Neural cell (in vitro differentiated cells): ENCODE results near the gene KLHL22. TPM values are rescaled to one million over a fixed set of nuclear protein-coding genes. Genes with fewer than 3 reads are reported as not detected.

Source experiments
- H2AFZ ChIP-seq: fragments of 200-600, 300-800 bp; sonication (generic), shearing (Covaris generic); 2 replicates; pipeline ENCODE4 v1.6.0; 2014; ENCODE audit warnings: low read depth, mild to moderate bottlenecking, antibody characterized with exemption, low read length, moderate library complexity
- H3F3A ChIP-seq: fragments of 200-600 bp; shearing (Covaris generic); 2 replicates; pipeline ENCODE4 v1.6.1; 2016; ENCODE audit warnings: mild to moderate bottlenecking, moderate library complexity, mixed read lengths, antibody characterized with exemption, low read length; ENCODE audit not compliant: insufficient read depth, poor library complexity, severe bottlenecking
- H3K27ac ChIP-seq: fragments of 200-600, 300-800 bp; sonication (generic), shearing (Covaris generic); 2 replicates; pipeline ENCODE4 v1.5.1; 2014; ENCODE audit warnings: mild to moderate bottlenecking, low read length, moderate library complexity
- H3K27me3 ChIP-seq: fragments of 300-800, 200-600 bp; sonication (generic), shearing (Covaris generic); 2 replicates; pipeline ENCODE4 v1.6.0; 2014; ENCODE audit warnings: mild to moderate bottlenecking, low read depth, low read length, moderate library complexity; ENCODE audit not compliant: insufficient read depth
- H3K36me3 ChIP-seq: fragments of 300-800, 200-600 bp; sonication (generic), shearing (Covaris generic); 2 replicates; pipeline ENCODE4 v1.5.1; 2014; ENCODE audit warnings: mild to moderate bottlenecking, antibody characterized with exemption, low read length, moderate library complexity; ENCODE audit not compliant: insufficient read depth
- H3K4me2 ChIP-seq: fragments of 300-800, 200-600 bp; sonication (generic), shearing (Covaris generic); 2 replicates; pipeline ENCODE4 v1.6.0; 2014; ENCODE audit warnings: mild to moderate bottlenecking, low read length
- H3K4me3 ChIP-seq: fragments of 300-800, 200-600 bp; sonication (generic), shearing (Covaris generic); 2 replicates; pipeline ENCODE4 v1.5.1; 2014; ENCODE audit warnings: mild to moderate bottlenecking, low read length, moderate library complexity
- H3K79me2 ChIP-seq: fragments of 200-600 bp; shearing (Covaris generic); replicated peaks from 2 replicates; pipeline ENCODE4 v1.6.0; 2014; ENCODE audit warnings: mild to moderate bottlenecking, low read length, moderate library complexity; ENCODE audit not compliant: insufficient read depth
- H3K9ac ChIP-seq: fragments of 300-800, 200-600 bp; sonication (generic), shearing (Covaris generic); 2 replicates; pipeline ENCODE4 v1.6.1; 2016; ENCODE audit warnings: mild to moderate bottlenecking, low read length, mixed read lengths
- H3K9me2 ChIP-seq: fragments of 200-600 bp; shearing (Covaris generic); 2 replicates; pipeline ENCODE4 v1.6.1; 2016; ENCODE audit warnings: mild to moderate bottlenecking, low read length, mixed read lengths; ENCODE audit not compliant: insufficient read depth
- H3K9me3 ChIP-seq: fragments of 200-600, 300-800 bp; sonication (generic), shearing (Covaris generic); 2 replicates; pipeline ENCODE4 v1.6.1; 2016; ENCODE audit warnings: mild to moderate bottlenecking, mixed run types, low read length, moderate library complexity, mixed read lengths
- H4K20me1 ChIP-seq: fragments of 200-600 bp; shearing (Covaris generic); 2 replicates; pipeline ENCODE4 v1.6.1; 2016; ENCODE audit warnings: mild to moderate bottlenecking, mixed run types; ENCODE audit not compliant: insufficient read depth
- CTCF ChIP-seq: fragments of 450-650 bp; IDR thresholded peaks from 2 replicates; pipeline ENCODE4 v1.5.1; 2014; ENCODE audit warnings: antibody characterized with exemption, mild to moderate bottlenecking, moderate library complexity; ENCODE audit not compliant: poor library complexity, severe bottlenecking
- EP300 ChIP-seq: fragments of 450-650 bp; conservative IDR thresholded peaks from 2 replicates; pipeline ENCODE4 v1.6.1; 2014; ENCODE audit warnings: antibody characterized with exemption, mild to moderate bottlenecking, moderate library complexity; ENCODE audit not compliant: poor library complexity, severe bottlenecking
- EZH2 ChIP-seq: fragments of 200-600, 300-800 bp; shearing (Covaris generic), sonication (generic); IDR thresholded peaks from 2 replicates; pipeline ENCODE4 v1.6.1; 2014; ENCODE audit warnings: antibody characterized with exemption, low read length, borderline replicate concordance, mild to moderate bottlenecking; ENCODE audit not compliant: insufficient read depth, poor library complexity, severe bottlenecking
- MXI1 ChIP-seq: fragments of 450-650 bp; conservative IDR thresholded peaks from 2 replicates; pipeline ENCODE4 v1.6.1; 2014; ENCODE audit warnings: antibody characterized with exemption, mild to moderate bottlenecking; ENCODE audit not compliant: poor library complexity, severe bottlenecking
- POLR2AphosphoS5 ChIP-seq: IDR thresholded peaks from 2 replicates; pipeline ENCODE4 v1.6.1; 2012
- RAD21 ChIP-seq: fragments of 450-650 bp; conservative IDR thresholded peaks from 2 replicates; pipeline ENCODE4 v1.6.1; 2014; ENCODE audit warnings: antibody characterized with exemption, mild to moderate bottlenecking, moderate library complexity
- REST ChIP-seq: IDR thresholded peaks from 2 replicates; pipeline ENCODE4 v1.6.1; 2012; ENCODE audit warnings: borderline replicate concordance
- SMC3 ChIP-seq: fragments of 450-650 bp; conservative IDR thresholded peaks from 2 replicates; pipeline ENCODE4 v1.6.1; 2014; ENCODE audit warnings: antibody characterized with exemption, mild to moderate bottlenecking, moderate library complexity; ENCODE audit not compliant: poor library complexity
- TAF1 ChIP-seq: IDR thresholded peaks from 2 replicates; pipeline ENCODE4 v1.6.1; 2012; ENCODE audit warnings: low read depth
- polyA plus RNA-seq: library from polyadenylated mRNA; depleted of rRNA; stranded (reverse); fragments of >200 nt; gene quantifications from 2 replicates; pipeline ENCODE4 v1.2.3, GENCODE V29; 2014

Gene KLHL22
- polyA plus RNA-seq, 1 donor from 2014 or later, result 59.5 TPM

GRCh38 chr22:20464912-20465758, 30.5 kb downstream of the KLHL22 start:
- Histone ChIP-seq H3K9me2 (no peaks in the 10 kb centered on the region), H3K9ac (no peak overlapping the region), H3K27ac (no peak overlapping the region), H3K4me2 (no peak overlapping the region), H3K36me3 (no peaks in the 10 kb centered on the region), H4K20me1 (no peaks in the 10 kb centered on the region), H2AFZ (no peak overlapping the region), H3K79me2 (no peaks in the 10 kb centered on the region), H3F3A (no peaks in the 10 kb centered on the region), H3K27me3 (no peaks in the 10 kb centered on the region), H3K9me3 (no peaks in the 10 kb centered on the region), H3K4me3 (no peak overlapping the region)
- TF ChIP-seq RAD21, result no peak
- TF ChIP-seq EZH2, result no peak
- TF ChIP-seq EP300, result no peak
- no peak for TF ChIP-seq TAF1
- TF ChIP-seq POLR2AphosphoS5, result no peak
- TF ChIP-seq CTCF, result no peak
- TF ChIP-seq SMC3, result no peak
- no peak for TF ChIP-seq MXI1
- TF ChIP-seq REST, result no peak

DNA sequence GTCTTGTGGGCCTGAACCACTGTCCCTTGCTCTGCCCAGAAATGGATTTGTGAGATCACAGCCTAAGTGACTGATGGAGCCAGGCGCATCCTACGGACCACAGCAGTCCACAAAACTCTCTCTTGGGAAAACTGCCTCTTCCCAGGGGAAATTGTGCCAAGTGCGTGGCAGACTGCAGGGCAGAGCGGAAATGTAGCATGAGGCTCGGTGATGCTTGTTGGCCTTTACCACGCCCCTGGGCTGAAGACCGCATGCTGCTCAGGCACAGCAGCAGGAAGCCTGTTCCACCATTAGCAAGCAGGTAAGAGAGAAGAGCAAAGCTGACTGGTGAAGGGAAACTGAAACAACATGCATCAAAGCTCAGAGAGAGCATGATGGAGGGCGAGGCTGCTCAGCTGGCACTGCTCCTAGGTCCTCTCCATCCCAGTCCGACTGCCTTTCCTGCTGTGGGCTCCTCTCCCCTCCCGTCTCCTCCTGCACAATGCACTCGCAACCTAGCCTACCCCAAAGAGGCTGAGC, 31.4 kb downstream of the KLHL22 start:
- Histone ChIP-seq H4K20me1 (no peaks in the 10 kb centered on the region), H3K79me2 (no peaks in the 10 kb centered on the region), H3K27ac (no peak overlapping the region), H2AFZ (no peak overlapping the region), H3K9me2 (no peaks in the 10 kb centered on the region), H3K4me2 (no peak overlapping the region), H3K9ac (no peak overlapping the region), H3K9me3 (no peaks in the 10 kb centered on the region), H3K36me3 (no peaks in the 10 kb centered on the region), H3F3A (no peaks in the 10 kb centered on the region), H3K4me3 (no peak overlapping the region), H3K27me3 (no peaks in the 10 kb centered on the region)
- TF ChIP-seq POLR2AphosphoS5, result no peak
- TF ChIP-seq REST, result no peak
- TF ChIP-seq RAD21, result no peak
- TF ChIP-seq EP300, result no peak
- TF ChIP-seq TAF1, result no peak
- no peak for TF ChIP-seq SMC3
- no peak for TF ChIP-seq EZH2
- TF ChIP-seq CTCF, result no peak
- no peak for TF ChIP-seq MXI1
